H1 (cell line): ENCODE measurements around the gene INPPL1. TPM values are rescaled to one million over a fixed set of nuclear protein-coding genes. Genes with fewer than 3 reads are reported as not detected.

Experiments
- CTCF ChIA-PET: fragments of 300-600 bp; sonication (Branson Sonifier 250); formaldehyde crosslinking; loops from one replicate; lab custom pipeline; 2021; ENCODE audit not compliant: partially characterized antibody; lab: Charles Lee
- POLR2A ChIA-PET: fragments of 300-600 bp; sonication (Branson Sonifier 250); formaldehyde crosslinking; loops from one replicate; lab custom pipeline; 2021; ENCODE audit warnings: inconsistent platforms; ENCODE audit not compliant: partially characterized antibody; lab: Charles Lee
- DNase-seq, 2 experiments: peaks; one replicate each; pipeline versions ENCODE4 v3.0.0 to v3.0.0-alpha.2; 2010 to 2022; ENCODE audit warnings: low spot score in 2 of 2, low read depth in 1 of 2, mixed read lengths in 1 of 2
- FAIRE-seq: peaks from 2 replicates; lab custom pipeline; 2011; peaks lifted over from hg19 to GRCh38; lab: Jason Lieb, UNC
- H2AFZ ChIP-seq: 2 replicates; pipeline ENCODE4 v1.8.1; 2012; ENCODE audit warnings: low read length, inconsistent platforms
- H2AK5ac ChIP-seq: 2 replicates; pipeline ENCODE4 v1.6.1; 2013; ENCODE audit warnings: low read depth, low read length
- H2BK120ac ChIP-seq: replicated peaks from 2 replicates; pipeline ENCODE3; 2013; ENCODE audit warnings: low read depth, low read length, inconsistent platforms
- H2BK12ac ChIP-seq: 2 replicates; pipeline ENCODE4 v1.6.1; 2013; ENCODE audit warnings: low read depth, low read length
- H2BK15ac ChIP-seq: 2 replicates; pipeline ENCODE4 v1.6.1; 2013; ENCODE audit warnings: low read length
- H2BK20ac ChIP-seq: 2 replicates; pipeline ENCODE4 v1.6.1; 2013; ENCODE audit warnings: low read length
- H2BK5ac ChIP-seq: 2 replicates; pipeline ENCODE4 v1.6.1; 2013; ENCODE audit warnings: low read depth, low read length
- H3K14ac ChIP-seq: 2 replicates; pipeline ENCODE4 v1.6.1; 2013; ENCODE audit warnings: inconsistent platforms; ENCODE audit not compliant: insufficient read length
- H3K18ac ChIP-seq: 2 replicates; pipeline ENCODE4 v1.6.1; 2013; ENCODE audit warnings: low read length; ENCODE audit errors: extremely low read depth
- H3K23ac ChIP-seq: 2 replicates; pipeline ENCODE4 v1.6.1; 2013; ENCODE audit warnings: inconsistent platforms; ENCODE audit not compliant: insufficient read length
- H3K23me2 ChIP-seq: 2 replicates; pipeline ENCODE4 v1.6.1; 2013; ENCODE audit warnings: low read depth, low read length
- H3K27ac ChIP-seq: 2 replicates; pipeline ENCODE4 v1.6.1; 2011; ENCODE audit warnings: low read depth, low read length, inconsistent platforms
- H3K27me3 ChIP-seq, 4 experiments: replicated peaks in 1 of 4; 1 replicate in 1 of 4; 2 replicates in 3 of 4; pipeline versions ENCODE4 v1.6.1 to v1.8.1; 2011 to 2013; ENCODE audit warnings: low read length in 3 of 4, mild to moderate bottlenecking in 3 of 4, inconsistent platforms in 2 of 4, mixed read lengths in 2 of 4, moderate library complexity in 1 of 4; ENCODE audit not compliant: control insufficient read depth in 3 of 4, insufficient read depth in 3 of 4; ENCODE audit errors: extremely low read depth in 1 of 4
- H3K36me3 ChIP-seq, 4 experiments: 2 replicates each; pipeline versions ENCODE4 v1.6.1 to v1.8.1; 2011 to 2013; ENCODE audit warnings: mild to moderate bottlenecking in 4 of 4, low read length in 3 of 4, moderate library complexity in 2 of 4, control low read depth in 1 of 4, inconsistent platforms in 1 of 4; ENCODE audit not compliant: insufficient read depth in 4 of 4, control insufficient read depth in 2 of 4
- H3K4ac ChIP-seq: replicated peaks from 2 replicates; pipeline ENCODE3; 2013; ENCODE audit warnings: low read length, low read depth, mixed read lengths, inconsistent platforms; ENCODE audit not compliant: insufficient read length
- H3K4me1 ChIP-seq, 4 experiments: replicated peaks in 1 of 4; 1 replicate in 1 of 4; 2 replicates in 3 of 4; pipeline versions ENCODE4 v1.6.1 to v1.8.1; 2011 to 2013; ENCODE audit warnings: low read length in 3 of 4, inconsistent platforms in 2 of 4, mixed read lengths in 1 of 4; ENCODE audit not compliant: insufficient read depth in 4 of 4, control insufficient read depth in 3 of 4
- H3K4me2 ChIP-seq, 2 experiments: 2 replicates each; pipeline versions ENCODE4 v1.6.1 to v1.8.1; 2011 to 2013; ENCODE audit warnings: low read depth in 2 of 2, low read length in 2 of 2, control low read depth in 1 of 2, inconsistent platforms in 1 of 2, mild to moderate bottlenecking in 1 of 2; ENCODE audit not compliant: insufficient read depth in 1 of 2
- H3K4me3 ChIP-seq, 4 experiments: fragments of 200-600, 300-600 bp in 1 of 4; sonication (generic), shearing (Covaris generic), sonication (Bioruptor Twin) in 1 of 4; 2 replicates each; pipeline versions ENCODE4 v1.5.1 to v1.8.1; 2011 to 2016; ENCODE audit warnings: low read length in 4 of 4, low read depth in 3 of 4, control low read depth in 2 of 4, inconsistent platforms in 2 of 4, mild to moderate bottlenecking in 2 of 4, mixed read lengths in 1 of 4, moderate library complexity in 1 of 4; ENCODE audit not compliant: insufficient read depth in 2 of 4; ENCODE audit errors: extremely low read depth in 1 of 4
- H3K56ac ChIP-seq: replicated peaks from 2 replicates; pipeline ENCODE3; 2013; ENCODE audit warnings: low read depth, mild to moderate bottlenecking, mixed read lengths, low read length, inconsistent platforms; ENCODE audit not compliant: insufficient read length
- H3K79me1 ChIP-seq: 2 replicates; pipeline ENCODE4 v1.6.1; 2013; ENCODE audit warnings: low read depth, low read length, control low read depth
- H3K79me2 ChIP-seq, 2 experiments: 2 replicates each; pipeline versions ENCODE4 v1.6.1 to v1.8.1; 2012 to 2013; ENCODE audit warnings: low read length in 2 of 2, mild to moderate bottlenecking in 2 of 2, inconsistent platforms in 1 of 2; ENCODE audit not compliant: insufficient read depth in 2 of 2, control insufficient read depth in 1 of 2
- H3K9ac ChIP-seq, 4 experiments: replicated peaks in 1 of 4; 1 replicate in 1 of 4; 2 replicates in 3 of 4; pipeline versions ENCODE4 v1.6.1 to v1.8.1; 2011 to 2013; ENCODE audit warnings: low read depth in 3 of 4, low read length in 3 of 4, control low read depth in 2 of 4, mild to moderate bottlenecking in 2 of 4, moderate library complexity in 2 of 4, inconsistent platforms in 1 of 4; ENCODE audit errors: extremely low read depth in 1 of 4
- H3K9me3 ChIP-seq, 2 experiments: 2 replicates each; pipeline versions ENCODE4 v1.6.1 to v1.8.1; 2012 to 2013; ENCODE audit warnings: mild to moderate bottlenecking in 2 of 2, moderate library complexity in 2 of 2, control low read depth in 1 of 2, inconsistent platforms in 1 of 2, low read depth in 1 of 2, low read length in 1 of 2, mixed read lengths in 1 of 2; ENCODE audit not compliant: insufficient read depth in 2 of 2
- H4K20me1 ChIP-seq, 2 experiments: replicated peaks in 1 of 2; 2 replicates each; pipeline versions ENCODE3 to v1.8.1; 2011 to 2013; ENCODE audit warnings: inconsistent platforms in 2 of 2, low read length in 2 of 2, mild to moderate bottlenecking in 1 of 2; ENCODE audit not compliant: insufficient read depth in 2 of 2, control insufficient read depth in 1 of 2
- H4K5ac ChIP-seq: 2 replicates; pipeline ENCODE4 v1.6.1; 2013; ENCODE audit warnings: low read length, low read depth, mixed read lengths, inconsistent platforms; ENCODE audit not compliant: insufficient read length
- H4K8ac ChIP-seq: 2 replicates; pipeline ENCODE4 v1.8.0; 2013; ENCODE audit warnings: mild to moderate bottlenecking, moderate library complexity, low read length, inconsistent platforms; ENCODE audit not compliant: insufficient read depth; ENCODE audit errors: extremely low read depth
- H4K91ac ChIP-seq: replicated peaks from 2 replicates; pipeline ENCODE3; 2013; ENCODE audit warnings: low read length, mixed read lengths, inconsistent platforms; ENCODE audit not compliant: insufficient read length
- CBX5 ChIP-seq: fragments of 300-800, 300-1000 bp; sonication (generic); IDR thresholded peaks from 2 replicates; pipeline ENCODE4 v1.7.1; 2016; ENCODE audit warnings: antibody characterized with exemption, low read length, low read depth
- HDAC2 ChIP-seq, 2 experiments: fragments of 300-600 bp in 1 of 2; sonication (generic) in 1 of 2; IDR thresholded peaks; 2 replicates each; pipeline ENCODE4 v1.6.1; 2011 to 2012; ENCODE audit warnings: low read depth in 2 of 2, low read length in 2 of 2, mild to moderate bottlenecking in 2 of 2, moderate library complexity in 2 of 2, borderline replicate concordance in 1 of 2, inconsistent platforms in 1 of 2
- JUND ChIP-seq: IDR thresholded peaks from 2 replicates; pipeline ENCODE4 v1.6.1; 2011; ENCODE audit warnings: mild to moderate bottlenecking, improper control_type of control experiment, low read length
- POLR2A ChIP-seq, 2 experiments: IDR thresholded peaks; 1 replicate in 1 of 2; 2 replicates in 1 of 2; pipeline ENCODE4 v1.6.1; 2011; ENCODE audit warnings: low read depth in 2 of 2, low read length in 2 of 2, mild to moderate bottlenecking in 2 of 2; ENCODE audit errors: control extremely low read depth in 1 of 2
- RNF2 ChIP-seq: fragments of 200-900, 300-1000 bp; sonication (generic); IDR thresholded peaks from 2 replicates; pipeline ENCODE4 v1.7.1; 2016; ENCODE audit warnings: borderline replicate concordance, low read depth, mild to moderate bottlenecking, antibody characterized with exemption, low read length; ENCODE audit not compliant: poor library complexity, severe bottlenecking; ENCODE audit errors: missing control alignments
- TCF12 ChIP-seq: IDR thresholded peaks from 2 replicates; pipeline ENCODE4 v1.6.1; 2011; ENCODE audit warnings: low read depth, mild to moderate bottlenecking, low read length
- WGBS, 2 experiments: shearing (Covaris generic) in 1 of 2; methylation state at CpG; one replicate each; pipeline versions ENCODE4 v1.1.6 to v1.1.7; 2013 to 2015; ENCODE audit warnings: low lambda C conversion rate in 2 of 2, mixed read lengths in 2 of 2, inconsistent platforms in 1 of 2, low coverage in 1 of 2, missing lambda C conversion rate in 1 of 2; ENCODE audit not compliant: insufficient replicate concordance in 2 of 2, insufficient coverage in 1 of 2, insufficient read length in 1 of 2; ENCODE audit errors: extremely low coverage in 1 of 2, missing lambda C conversion rate in 1 of 2; 5-methylcytosine and 5-hydroxymethylcytosine counted together
- polyA plus RNA-seq, 7 experiments: library from polyadenylated mRNA; depleted of rRNA in 3 of 7; stranded (reverse) in 5 of 7; unstranded in 2 of 7; fragments of >200 nt in 5 of 7; fragments of 200-250 nt in 2 of 7; gene quantifications; 1 replicate in 5 of 7; 2 replicates in 1 of 7; 4 replicates in 1 of 7; pipeline versions ENCODE4 v1.2.1 to v1.2.3, GENCODE V29; 2011 to 2013; ENCODE audit warnings: missing spikeins in 2 of 7, mixed read lengths in 2 of 7
- total RNA-seq: library from RNA; stranded (reverse); fragmentation: NEBNext Ultra II Directional; extraction: Animal tissue kit (Norgen Biotek cat#: 25700); gene quantifications from 2 replicates; pipeline ENCODE4 v1.2.1, GENCODE V29; 2021

The INPPL1 gene
- total and polyA plus RNA-seq, 2 of the 8 experiments (the other 6 are each of a cell fraction or from before 2014, with no cell fraction given), result 54.5 to 79.5 TPM

GRCh38 chr11:72177656-72178055 lies 46.9 kb upstream of the INPPL1 start:
- Histone ChIP-seq H3K4ac (no peak overlapping the region), H2AFZ (no peak overlapping the region), H3K79me2 (no peaks in the 10 kb centered on the region), H3K23ac (no peak overlapping the region), H3K27me3 (no peaks in the 10 kb centered on the region), H2AK5ac (no peak overlapping the region), H3K4me2 (no peak overlapping the region), H2BK15ac (no peak overlapping the region), H3K23me2 (no peaks in the 10 kb centered on the region), H3K56ac (no peak overlapping the region), H3K4me1 (no peaks in the 10 kb centered on the region), H2BK5ac (no peak overlapping the region), H4K91ac (no peak overlapping the region), H3K9me3 (no peaks in the 10 kb centered on the region), H3K4me3 (no peak overlapping the region), H3K14ac (no peak overlapping the region), H4K8ac (no peak overlapping the region), H3K18ac (no peak overlapping the region), H3K27ac (no peak overlapping the region), H3K9ac (no peak overlapping the region), H3K79me1 (no peaks in the 10 kb centered on the region), H2BK20ac (no peak overlapping the region), H2BK12ac (no peak overlapping the region), H4K5ac (no peak overlapping the region), H4K20me1 (no peaks in the 10 kb centered on the region), H2BK120ac (no peak overlapping the region), H3K36me3 (no peaks in the 10 kb centered on the region)
- WGBS, 2 experiments, result 97% methylated on average over 4 of the region's 6 CpGs; no CpG with 5 or more reads in 1 of the 2 experiments
- ChIA-PET POLR2A (no interaction called here), CTCF (no interaction called here)
- TF ChIP-seq TCF12 (no peak), POLR2A (IDR thresholded peaks at IDR 0.05; ENCODE audit: control extremely low read depth in 1 of 2, low read depth in 2 of 2, low read length in 2 of 2) (no peak), RNF2 (no peak), CBX5 (no peak), HDAC2 (IDR thresholded peaks at IDR 0.05; ENCODE audit: borderline replicate concordance in 1 of 2, low read depth in 2 of 2, low read length in 2 of 2) (no peak), JUND (no peak)
- DNase-seq (no peak), FAIRE-seq (no peak)
